Ramos (cell line): Measurements from ENCODE around the gene TCF3.

Experiments
- in situ Hi-C: fragments of 300-500 bp; cut with MboI; formaldehyde crosslinking; loops from one replicate; pipeline ENCODE4 v1.14.3; 2022; ENCODE audit warnings: low sequenced_read_pairs; ENCODE audit not compliant: unreplicated experiment

Gene TCF3

DNA sequence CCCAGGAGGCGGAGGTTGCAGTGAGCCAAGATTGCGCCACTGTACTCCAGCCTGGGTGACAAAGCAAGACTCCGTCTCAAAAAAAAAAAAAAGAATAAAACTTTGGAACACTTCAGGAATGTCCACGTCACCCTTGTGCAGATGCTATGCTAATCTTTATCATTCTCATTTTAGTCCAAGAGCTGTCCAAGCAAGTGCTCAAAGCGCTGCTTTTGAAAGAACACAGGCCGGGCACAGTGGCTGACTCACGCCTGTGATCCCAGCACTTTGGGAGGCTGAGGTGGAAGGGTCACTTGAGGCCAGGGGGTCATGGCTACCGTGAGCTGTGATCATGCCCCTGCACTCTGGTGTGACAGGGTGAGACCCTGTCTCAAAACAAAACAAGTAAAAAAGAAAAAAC, 36.0 kb downstream of the TCF3 start:
- in situ Hi-C loops = no loop called here

DNA sequence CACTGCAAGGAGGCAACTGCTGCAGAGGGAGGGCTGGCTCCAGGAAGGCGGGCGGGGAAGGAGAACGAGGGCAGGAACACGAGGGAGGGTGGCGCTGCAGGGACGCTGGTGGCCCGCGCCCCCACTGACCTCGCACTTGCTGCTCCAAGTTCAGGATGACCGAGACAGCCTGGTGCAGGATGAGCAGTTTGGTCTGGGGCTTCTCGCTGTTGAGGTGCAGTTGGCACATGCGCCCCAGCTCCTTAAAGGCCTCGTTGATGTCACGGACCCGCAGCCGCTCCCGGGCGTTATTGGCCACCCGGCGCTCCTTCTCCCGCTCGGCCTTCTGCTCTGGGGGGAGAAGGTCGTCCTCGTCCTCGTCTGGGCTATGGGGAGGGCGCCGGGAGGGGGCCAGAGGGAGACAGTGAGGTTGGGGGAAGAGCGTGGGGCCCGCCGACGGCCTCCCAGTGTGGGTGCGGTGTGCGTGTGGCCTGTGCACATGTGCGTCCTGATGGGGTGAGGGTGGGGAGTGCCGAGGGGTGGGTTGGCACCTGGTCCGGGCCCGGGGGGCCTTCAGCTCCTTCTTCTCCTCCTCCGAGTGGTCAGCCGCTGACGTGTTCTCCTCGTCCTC, 37.2 kb downstream of the TCF3 start:
- in situ Hi-C loops = no loop called here

GRCh38 chr19:1613808-1614570, 38.4 kb downstream of the TCF3 start:
- in situ Hi-C loops = no loop called here

DNA sequence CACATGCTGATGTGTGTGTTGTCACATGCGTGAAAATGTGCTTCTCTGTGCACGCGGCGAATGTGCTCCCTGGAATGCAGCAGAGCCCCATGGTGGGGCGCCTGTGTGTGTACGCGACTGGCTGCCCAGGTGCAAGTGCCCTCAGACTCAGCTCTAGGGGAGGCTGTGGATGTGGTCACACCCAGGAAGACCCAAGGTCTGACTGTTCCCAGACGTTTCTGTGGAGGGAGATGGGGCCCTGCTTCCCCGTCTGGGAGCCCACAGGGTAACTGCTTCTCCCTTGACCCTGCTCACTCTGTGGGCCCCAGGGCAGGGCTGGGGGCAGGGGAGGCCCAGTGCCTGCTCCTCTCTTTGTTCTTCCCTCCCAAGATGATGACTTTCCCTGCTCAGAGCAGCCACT, 39.3 kb downstream of the TCF3 start:
- in situ Hi-C loops = no loop called here

DNA sequence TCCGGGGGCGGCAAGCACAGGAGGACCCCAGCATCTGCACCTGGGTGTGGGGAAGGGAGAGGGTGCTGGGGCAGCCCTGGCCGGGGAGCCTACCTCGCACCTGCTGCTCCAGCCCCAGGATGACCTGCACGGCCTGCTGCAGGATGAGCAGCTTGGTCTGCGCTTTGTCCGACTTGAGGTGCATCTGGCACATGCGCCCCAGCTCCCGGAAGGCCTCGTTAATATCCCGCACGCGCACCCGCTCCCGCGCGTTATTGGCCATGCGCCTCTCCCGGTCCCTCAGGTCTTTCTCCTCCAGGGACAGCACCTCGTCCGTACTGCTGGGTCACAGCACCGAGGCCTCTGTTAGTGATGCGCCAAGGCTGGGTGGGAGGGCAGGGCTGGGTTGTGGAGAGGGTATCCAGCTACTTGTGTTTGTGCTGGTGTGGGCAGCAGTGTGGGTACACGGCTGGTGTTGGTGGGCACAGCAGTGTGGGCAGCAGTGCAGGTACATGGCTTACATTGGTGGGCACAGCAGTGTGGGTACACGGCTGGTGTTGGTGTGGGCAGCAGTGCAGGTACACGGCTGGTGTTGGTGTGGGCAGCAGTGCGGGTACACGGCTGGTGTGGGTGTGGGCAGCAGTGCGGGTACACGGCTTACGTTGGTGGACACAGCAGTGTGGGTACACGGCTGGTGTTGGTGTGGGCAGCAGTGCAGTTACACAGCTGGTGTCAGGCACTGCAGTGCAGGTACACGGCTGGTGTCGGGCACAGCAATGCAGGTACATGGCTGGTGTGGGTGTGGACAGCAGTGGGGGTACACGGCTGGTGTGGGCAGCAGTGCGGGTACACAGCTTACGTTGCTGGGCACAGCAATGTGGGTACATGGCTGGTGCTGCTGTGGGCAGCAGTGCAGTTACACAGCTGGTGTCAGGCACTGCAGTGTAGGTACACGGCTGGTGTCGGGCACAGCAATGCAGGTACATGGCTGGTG, 40.0 kb downstream of the TCF3 start:
- in situ Hi-C loops = no loop called here

DNA sequence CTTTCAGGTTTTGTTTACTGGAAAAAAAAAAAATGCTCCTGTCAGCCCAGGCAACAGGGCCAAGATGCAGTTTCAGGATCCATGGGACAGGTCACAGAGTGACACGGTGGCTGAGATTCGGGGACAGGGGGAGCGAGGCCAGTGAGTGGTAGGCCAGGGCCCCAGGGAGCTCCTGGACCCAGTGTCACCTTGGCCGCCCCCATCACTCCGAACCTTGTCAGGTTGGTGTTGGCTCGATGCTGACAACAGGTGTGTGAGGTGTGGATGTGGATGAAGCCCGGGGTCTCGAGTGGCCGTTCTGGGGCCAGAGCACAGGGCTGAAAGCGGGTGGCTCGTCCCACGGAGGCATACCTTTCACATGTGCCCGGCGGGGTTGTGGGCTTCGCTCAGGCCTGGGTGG, 41.1 kb downstream of the TCF3 start:
- in situ Hi-C loops = no loop called here

GRCh38 chr19:1610579-1610978, 41.8 kb downstream of the TCF3 start:
- in situ Hi-C loops = no loop called here

DNA sequence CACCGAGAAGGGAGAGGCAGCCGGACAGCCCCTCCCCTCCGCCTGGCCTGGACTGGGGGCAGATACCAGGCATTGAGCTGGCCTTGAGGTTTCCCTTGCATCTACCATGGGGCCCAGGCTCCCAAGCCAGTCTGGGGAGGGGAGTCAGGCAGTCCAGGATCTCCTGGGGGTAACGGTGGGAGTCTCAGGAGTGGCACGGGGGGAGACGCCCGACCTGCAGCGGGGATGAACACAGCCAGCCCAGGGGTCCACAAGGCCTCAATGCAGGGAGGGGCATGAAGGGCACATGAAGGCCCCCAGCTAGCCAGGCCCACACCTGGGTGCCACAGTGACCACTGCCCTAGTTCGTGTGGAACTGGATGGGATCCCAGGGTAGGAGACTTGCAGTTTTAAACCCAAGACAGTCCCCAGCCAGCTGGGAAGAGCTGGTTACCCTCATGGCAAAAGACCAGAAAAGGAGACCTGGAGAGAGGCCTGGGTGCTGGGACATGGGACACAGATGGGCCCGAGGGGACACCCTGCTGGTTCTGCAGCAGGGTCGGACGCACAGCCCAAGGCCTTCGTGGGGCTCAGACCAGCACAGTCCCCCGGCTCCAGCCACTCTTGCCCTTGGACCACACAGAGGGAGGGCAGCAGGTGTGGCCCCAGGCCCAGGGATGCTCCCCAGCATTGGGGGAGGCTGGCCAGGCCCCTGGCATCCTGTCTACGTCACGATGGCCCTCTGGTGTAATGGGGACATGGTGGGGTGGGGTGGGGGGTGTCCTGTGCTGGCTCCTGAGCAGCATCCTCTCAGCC, 42.5 kb downstream of the TCF3 start:
- in situ Hi-C loops = no loop called here

DNA sequence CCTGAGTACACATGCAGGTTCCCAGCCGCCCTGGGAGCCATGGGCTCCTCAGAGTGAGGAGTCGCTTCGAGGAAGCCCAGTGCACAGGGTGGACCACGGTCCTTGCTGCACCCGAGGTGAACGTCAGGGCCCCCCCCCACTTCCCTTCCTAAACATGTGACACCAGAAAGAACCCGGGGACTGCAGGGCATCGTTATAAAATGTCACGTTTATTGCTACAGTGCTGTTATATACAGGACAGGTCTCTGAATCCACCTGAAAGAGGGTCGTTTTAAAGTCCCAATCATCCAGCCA, 43.4 kb downstream of the TCF3 start:
- in situ Hi-C loops = no loop called here

- in situ Hi-C loops = no loop called here
These were observed 43.9 kb downstream of the TCF3 start for GRCh38 chr19:1608359-1609102.

DNA sequence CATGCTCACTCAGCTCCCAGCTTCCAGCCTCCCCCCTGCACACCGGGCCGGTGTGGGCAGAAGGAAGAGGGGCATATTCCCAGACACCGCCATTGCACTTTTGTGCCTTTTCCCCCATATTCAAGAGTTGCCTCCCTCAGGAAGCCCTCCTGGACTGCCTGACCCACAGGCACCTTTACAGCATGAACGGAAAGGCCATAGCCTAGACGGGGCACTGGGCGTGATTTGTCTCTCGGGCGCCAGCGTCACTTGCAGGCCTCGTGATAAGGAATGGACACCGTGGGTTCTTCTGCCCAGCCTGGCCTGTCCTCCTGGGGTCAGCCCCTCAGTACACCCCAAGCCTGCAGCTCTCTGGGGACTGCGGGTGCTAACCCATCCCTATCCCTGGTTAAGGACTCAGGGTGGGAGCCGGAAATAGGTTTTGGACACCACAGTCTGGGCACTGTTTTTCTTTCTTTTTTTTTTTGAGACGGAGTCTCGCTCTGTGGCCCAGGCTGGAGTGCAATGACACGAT, 46.2 kb downstream of the TCF3 start:
- in situ Hi-C loops = no loop called here

DNA sequence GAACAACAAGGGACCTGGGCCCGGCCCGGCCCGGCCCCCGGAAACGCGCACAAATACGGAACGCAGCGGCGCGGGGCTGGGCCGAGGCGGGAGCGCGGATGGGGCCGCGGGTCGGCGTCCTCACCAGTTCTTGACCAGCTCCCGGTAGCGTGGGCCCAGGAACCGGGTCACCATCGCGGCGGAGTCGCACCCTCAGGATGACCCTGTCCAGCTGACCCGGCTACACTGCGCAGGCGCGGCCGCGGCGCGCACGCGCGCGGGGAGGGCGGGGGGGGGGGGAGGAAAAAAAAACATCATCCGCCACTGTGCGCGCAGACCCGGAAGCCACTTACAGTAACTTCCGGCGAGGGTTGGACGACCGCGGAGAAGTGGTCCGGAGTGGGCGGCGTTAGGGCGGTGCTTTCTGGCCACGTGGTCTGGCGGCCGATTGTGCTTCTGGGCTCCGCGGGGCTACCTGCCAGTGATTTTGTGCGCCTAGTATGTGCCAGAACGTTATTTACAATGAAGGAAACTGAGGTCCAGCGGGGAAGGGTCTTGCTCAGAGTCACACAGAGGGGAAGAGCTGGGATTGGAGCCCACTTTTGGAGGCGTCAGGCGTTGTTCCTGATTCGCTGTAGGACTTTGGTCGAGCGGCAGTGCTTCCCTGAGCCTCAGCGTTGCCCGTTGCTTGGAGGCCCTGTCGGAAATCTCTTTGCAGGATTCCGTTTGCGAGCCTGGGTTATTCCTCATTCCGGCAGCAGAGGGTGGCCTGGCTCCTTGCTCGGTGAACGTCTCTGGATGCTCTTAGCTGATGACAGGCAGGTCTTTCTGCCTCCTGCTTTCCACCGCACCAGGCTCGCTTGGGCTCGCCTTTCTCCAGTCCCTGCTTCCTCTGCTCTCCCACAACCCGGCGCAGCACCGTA, 46.9 kb downstream of the TCF3 start, which contains the start of gene UQCR11:
Gene UQCR11, minus strand, starts transcription at position 227 of the 902 bp plus-strand sequence. Its CDS starts 53 bp downstream, at position 174.
- in situ Hi-C loops = no loop called here

DNA sequence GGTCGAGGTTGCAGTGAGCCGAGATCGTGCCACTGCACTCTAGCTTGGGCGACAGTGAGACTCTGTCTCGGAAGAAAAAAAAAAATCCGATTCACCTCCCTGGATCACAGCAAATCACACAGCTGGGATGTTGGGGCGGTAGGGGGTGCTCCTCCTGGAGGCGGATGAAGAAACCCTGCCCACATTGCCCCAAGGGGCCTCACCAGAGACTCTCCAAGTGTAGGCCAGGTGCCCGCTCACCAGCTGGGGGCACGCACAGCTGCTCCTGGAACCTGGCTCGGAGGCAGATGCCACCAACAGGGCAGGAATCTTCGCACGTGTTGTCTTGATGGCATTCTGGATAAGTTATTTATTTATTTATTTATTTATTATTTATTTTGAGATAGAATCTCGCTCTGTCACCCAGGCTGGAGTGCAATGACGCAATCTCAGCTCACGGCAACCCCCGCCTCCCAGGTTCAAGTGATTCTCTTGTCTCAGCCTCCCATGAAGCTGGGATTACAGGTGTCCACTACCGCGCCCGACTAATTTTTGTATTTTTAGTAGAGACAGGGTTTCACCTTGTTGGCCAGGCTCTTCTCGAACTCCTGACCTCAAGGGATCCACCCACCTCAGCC, 50.2 kb downstream of the TCF3 start:
- in situ Hi-C loops = no loop called here

DNA sequence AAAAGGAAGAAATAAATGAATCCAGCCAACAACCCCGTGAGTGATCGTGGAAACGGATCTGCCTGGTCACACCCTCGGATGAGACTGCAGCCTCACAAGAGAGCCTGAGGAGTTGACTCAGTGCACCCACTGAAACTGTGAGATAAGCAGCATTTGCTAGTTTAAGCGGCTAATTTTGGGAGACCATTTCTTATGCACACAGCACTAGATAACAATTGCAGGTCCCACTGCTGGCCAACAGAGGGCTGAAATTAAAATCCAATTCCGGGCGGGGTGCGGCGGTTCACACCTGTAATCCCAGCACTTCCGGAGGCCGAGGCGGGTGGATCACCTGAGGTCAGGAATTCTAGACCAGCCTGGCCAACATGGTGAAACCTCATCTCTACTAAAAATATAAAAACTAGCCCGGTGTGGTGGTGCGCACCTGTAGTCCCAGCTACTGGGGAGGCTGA, 50.8 kb downstream of the TCF3 start:
- in situ Hi-C loops = no loop called here

GRCh38 chr19:1599460-1599846, 53.0 kb downstream of the TCF3 start:
- in situ Hi-C loops = no loop called here

DNA sequence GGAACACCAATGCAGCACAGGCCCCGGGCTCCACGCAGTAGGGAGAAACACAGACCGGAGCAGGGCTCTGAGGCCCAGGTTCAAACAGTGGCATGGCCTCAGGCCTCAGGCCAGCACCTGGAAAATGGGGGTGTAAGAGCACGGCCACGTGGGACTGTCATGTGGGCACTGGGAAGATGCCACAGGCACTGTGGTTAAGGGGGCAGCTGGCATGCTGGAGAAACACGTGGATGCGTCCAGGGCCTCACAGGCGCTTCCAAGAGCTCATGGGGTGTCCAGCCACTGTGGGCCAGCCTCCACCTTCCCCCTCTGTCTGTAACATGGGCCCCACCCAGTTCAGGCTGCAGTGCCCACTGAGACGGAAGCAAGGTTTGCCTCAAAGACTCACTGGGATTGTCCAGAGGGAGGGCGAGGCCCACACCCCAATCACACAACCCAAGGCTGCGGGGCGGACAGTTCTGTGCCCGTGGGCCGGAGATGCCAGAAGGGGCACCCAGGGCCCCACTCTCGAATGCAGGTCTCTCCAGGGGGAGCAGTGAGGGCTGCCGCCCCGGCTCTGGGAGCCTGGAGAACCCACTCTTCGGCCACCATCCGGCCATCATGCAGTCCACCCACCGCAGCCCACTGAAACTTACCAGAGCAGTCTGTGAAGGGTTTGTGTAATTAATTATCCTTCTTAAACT, 53.5 kb downstream of the TCF3 start:
- in situ Hi-C loops = no loop called here

GRCh38 chr19:1593501-1593772, 59.0 kb downstream of the TCF3 start:
- in situ Hi-C loops = no loop called here
